ENCODE data around the gene MYLK2.

MYLK2 gene

DNA sequence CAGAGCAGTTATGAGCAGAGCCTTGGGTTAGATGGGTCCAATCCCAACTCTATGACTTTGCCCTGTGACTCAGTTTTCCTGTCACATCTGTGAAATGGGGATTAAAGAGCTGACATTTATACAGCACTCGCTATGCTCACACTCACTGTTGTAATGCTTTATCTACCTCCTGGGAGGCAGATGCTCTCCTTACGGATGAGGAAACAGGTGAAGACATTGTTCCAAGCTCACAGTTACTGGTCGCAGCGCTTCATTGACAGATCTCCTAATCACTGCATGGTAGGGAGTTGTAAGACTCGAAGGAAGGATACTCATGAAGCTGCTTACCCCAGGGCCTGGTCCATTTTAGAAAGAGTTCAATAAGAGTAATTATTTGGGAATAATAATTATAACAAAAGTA lies 2.9 kb upstream of the MYLK2 start:
- no peak overlapping the region for H3K4me3 ChIP-seq (ENCODE audit: low read depth, low read length)
- TF ChIP-seq, protein P1, sequence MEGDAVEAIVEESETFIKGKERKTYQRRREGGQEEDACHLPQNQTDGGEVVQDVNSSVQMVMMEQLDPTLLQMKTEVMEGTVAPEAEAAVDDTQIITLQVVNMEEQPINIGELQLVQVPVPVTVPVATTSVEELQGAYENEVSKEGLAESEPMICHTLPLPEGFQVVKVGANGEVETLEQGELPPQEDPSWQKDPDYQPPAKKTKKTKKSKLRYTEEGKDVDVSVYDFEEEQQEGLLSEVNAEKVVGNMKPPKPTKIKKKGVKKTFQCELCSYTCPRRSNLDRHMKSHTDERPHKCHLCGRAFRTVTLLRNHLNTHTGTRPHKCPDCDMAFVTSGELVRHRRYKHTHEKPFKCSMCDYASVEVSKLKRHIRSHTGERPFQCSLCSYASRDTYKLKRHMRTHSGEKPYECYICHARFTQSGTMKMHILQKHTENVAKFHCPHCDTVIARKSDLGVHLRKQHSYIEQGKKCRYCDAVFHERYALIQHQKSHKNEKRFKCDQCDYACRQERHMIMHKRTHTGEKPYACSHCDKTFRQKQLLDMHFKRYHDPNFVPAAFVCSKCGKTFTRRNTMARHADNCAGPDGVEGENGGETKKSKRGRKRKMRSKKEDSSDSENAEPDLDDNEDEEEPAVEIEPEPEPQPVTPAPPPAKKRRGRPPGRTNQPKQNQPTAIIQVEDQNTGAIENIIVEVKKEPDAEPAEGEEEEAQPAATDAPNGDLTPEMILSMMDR (IDR thresholded peaks at IDR 0.05; ENCODE audit: borderline replicate concordance, insufficient read depth, low read depth, low read length): no peak

DNA sequence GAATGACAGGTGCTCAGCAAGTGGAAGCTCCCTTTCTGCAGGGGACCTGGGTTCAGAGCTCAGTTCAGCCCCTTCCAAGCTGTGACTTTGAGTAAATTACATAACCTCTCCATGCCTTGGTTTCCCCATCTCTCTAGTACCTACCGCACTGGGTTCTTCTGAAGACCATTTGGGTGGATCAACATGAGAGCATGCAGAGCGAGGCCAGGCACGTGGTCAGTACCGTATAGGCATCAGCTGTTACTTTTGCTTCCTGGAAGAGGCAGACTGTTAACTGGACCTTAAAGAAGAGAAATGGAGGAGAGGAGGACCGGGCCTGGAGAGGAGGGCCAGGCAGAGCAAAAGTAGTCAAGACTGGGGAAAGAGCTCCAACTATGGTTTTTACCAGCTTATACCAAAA lies 1.7 kb upstream of the MYLK2 start:
- TF ChIP-seq, protein P1 (IDR thresholded peaks at IDR 0.05; ENCODE audit: borderline replicate concordance, insufficient read depth, low read depth, low read length): no peak
- no peak overlapping the region for H3K4me3 ChIP-seq (ENCODE audit: low read depth, low read length)

DNA sequence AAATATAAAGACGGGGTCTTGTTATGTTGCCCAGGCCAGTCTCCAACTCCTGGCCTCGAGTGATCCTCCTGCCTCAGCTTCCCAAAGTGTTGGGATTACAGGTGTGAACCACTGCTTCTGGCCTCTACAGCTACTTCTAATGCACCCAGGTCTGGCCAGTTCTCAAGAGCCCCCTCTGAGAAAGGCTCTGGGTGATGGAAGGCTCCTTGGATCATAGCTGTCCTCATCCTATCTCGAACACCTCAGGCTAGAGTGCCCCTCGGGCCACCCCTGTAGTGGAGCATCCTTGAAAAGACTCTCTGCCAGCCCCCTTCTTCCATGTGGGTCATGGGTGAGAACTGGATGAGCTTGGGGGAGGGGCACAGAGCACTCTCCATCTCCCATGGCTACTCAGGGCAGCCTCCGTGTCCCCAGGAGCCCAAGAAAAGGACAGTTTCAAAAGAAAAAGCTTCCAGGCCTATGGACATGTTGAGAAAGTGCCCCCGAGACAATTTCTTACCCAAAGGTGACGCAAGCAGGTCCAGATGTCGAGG lies 714 bp upstream of the MYLK2 start:
- TF ChIP-seq, protein P1 (IDR thresholded peaks at IDR 0.05; ENCODE audit: borderline replicate concordance, insufficient read depth, low read depth, low read length): no peak
- no peak overlapping the region for H3K4me3 ChIP-seq (ENCODE audit: low read depth, low read length)

DNA sequence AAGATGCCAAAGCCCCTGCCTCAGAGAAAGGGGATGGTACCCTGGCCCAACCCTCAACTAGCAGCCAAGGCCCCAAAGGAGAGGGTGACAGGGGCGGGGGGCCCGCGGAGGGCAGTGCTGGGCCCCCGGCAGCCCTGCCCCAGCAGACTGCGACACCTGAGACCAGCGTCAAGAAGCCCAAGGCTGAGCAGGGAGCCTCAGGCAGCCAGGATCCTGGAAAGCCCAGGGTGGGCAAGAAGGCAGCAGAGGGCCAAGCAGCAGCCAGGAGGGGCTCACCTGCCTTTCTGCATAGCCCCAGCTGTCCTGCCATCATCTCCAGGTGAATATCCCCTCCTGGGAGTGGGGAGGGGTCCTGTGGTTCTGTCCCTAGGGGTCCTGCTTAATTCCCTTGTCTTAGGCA lies 1.1 kb downstream of the MYLK2 start:
- TF ChIP-seq, protein P1 (IDR thresholded peaks at IDR 0.05; ENCODE audit: borderline replicate concordance, insufficient read depth, low read depth, low read length): no peak
- no peak overlapping the region for H3K4me3 ChIP-seq (ENCODE audit: low read depth, low read length)

DNA sequence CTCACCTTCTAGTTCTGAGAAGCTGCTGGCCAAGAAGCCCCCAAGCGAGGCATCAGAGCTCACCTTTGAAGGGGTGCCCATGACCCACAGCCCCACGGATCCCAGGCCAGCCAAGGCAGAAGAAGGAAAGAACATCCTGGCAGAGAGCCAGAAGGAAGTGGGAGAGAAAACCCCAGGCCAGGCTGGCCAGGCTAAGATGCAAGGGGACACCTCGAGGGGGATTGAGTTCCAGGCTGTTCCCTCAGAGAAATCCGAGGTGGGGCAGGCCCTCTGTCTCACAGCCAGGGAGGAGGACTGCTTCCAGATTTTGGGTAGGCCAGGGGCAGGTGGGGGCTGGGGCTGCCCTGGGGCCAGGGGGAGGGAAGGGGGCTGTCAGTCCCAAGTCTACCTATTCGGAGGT lies 2.3 kb downstream of the MYLK2 start:
- TF ChIP-seq, protein P1 (IDR thresholded peaks at IDR 0.05; ENCODE audit: borderline replicate concordance, insufficient read depth, low read depth, low read length): no peak
- H3K4me3 ChIP-seq (ENCODE audit: low read depth, low read length): no peak overlapping the region

DNA sequence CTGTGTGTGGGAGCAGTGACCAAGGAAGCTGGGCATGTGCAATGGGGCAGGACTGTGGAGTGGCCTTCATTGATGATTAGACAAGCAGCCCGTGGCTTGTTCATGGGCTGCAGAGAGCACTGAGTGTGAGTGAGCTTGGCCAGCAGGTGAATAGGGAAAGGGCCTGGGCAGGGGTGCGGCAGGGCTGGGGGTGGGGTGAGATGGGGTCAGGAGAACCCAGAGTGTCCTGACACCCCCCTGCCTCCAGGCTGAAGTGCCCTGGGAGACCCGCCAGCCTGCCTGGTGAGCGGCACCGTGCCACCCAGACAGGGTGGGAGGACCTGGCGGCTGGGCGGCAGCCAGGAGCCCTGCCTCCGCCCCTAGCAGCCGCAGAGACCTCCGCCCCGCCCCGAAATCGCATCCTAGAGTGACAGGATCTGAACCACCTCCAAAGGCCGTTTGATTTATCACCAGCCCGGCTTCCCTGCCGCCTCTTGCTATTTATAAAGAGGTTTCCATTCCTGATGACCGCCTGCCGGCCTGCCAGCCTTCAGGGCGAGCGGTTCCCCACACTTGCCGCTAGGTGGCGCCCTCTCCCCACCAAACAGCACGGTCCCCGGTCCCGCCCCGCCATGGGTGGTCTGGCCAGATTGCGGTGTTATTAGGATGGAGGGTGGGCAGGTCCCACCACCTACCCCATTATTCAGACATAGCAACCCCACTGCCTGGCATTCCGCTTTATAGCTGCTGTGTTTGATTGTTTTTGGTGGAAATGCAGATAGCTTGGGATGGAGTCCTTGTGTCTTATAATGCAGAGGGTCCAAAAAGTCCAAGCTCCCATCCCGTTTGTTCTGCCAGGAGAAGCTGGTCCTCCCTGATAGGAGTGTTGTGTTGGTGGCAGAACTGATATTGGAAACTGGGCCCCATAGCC lies 3.5 kb downstream of the MYLK2 start:
- TF ChIP-seq, protein P1 (IDR thresholded peaks at IDR 0.05; ENCODE audit: borderline replicate concordance, insufficient read depth, low read depth, low read length): peak; percentile 95
- no peak overlapping the region for H3K4me3 ChIP-seq (ENCODE audit: low read depth, low read length)
